ENCODE data around the gene FCMR. TPM values are rescaled to one million over a fixed set of nuclear protein-coding genes. Genes with fewer than 3 reads are reported as not detected.

The FCMR gene
- total and polyA plus RNA-seq, 2 donors (not counting 1 experiment from before 2014, with no cell fraction given), result 711 to 931 TPM

DNA sequence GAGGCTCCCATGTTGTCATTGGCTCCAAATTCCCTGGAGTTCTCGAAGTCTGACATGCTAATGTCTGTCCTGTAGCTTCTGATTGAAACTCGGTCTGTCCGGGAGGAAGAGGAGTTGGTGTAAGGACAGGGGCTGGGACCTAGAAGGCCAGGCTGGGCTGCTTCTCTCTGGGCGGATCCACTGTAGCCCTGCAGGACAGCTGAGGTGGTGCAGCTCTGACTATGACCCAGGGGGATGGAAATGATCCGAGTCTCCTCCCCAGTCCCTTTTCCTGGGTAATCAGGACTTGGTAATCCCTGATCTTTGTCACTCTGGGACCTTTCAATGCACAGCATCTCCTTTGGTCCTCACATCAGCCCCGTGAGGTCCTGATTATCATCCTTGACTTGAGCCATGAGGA, 10.0 kb upstream of the FCMR start:
- Mint-ChIP-seq H3K9me3 (ENCODE audit: insufficient read depth) (no peaks in the 10 kb centered on the region), H3K4me3 (peak overlapping the region; percentile 86), H3K27me3 (no peaks in the 10 kb centered on the region), H3K27ac (peak overlapping the region; percentile 99), H3K4me1 (peaks cover 60% of the 10 kb centered on the region)
- 94% methylated on average over 6 of the region's 6 CpGs for WGBS (ENCODE audit: insufficient coverage)
- Histone ChIP-seq H3K27me3 (replicated peaks in 1 of 4; ENCODE audit: control extremely low read depth in 1 of 4, control insufficient read depth in 3 of 4, insufficient read depth in 4 of 4, low read length in 3 of 4) (no peaks in the 10 kb centered on the region), H3K9ac (ENCODE audit: low read length) (no peak overlapping the region), H3K9me3 (ENCODE audit: control extremely low read depth in 1 of 3, control insufficient read depth in 2 of 3, insufficient read depth in 1 of 3, low read length in 2 of 3) (no peaks in the 10 kb centered on the region), H3K4me1 (ENCODE audit: control insufficient read depth in 2 of 2, insufficient read depth in 2 of 2, low read length in 2 of 2) (peaks cover 66 to 69% of the 10 kb centered on the region in 2 donors), H3K36me3 (replicated peaks in 1 of 2; ENCODE audit: control extremely low read depth in 1 of 2, control insufficient read depth in 1 of 2, extremely low read depth in 1 of 2, insufficient read depth in 2 of 2, low read length in 1 of 2) (no peaks in the 10 kb centered on the region), H4K20me1 (ENCODE audit: control insufficient read depth, insufficient read depth, low read length, poor library complexity, severe bottlenecking) (no peaks in the 10 kb centered on the region), H3K4me3 (ENCODE audit: control extremely low read depth in 1 of 5, extremely low read depth in 1 of 5, insufficient read depth in 1 of 5, low read depth in 2 of 5, low read length in 4 of 5) (no peak overlapping the region), H3K79me2 (ENCODE audit: control insufficient read depth, insufficient read depth, low read length) (peaks cover 63% of the 10 kb centered on the region), H3K27ac (ENCODE audit: low read length in 2 of 2) (peak overlapping the region; percentile 88 to 96), H3K4me2 (replicated peaks; ENCODE audit: low read depth, low read length, poor library complexity, severe bottlenecking) (peak overlapping the region; percentile 82), H2AFZ (ENCODE audit: insufficient read depth, low read depth, low read length, poor library complexity, severe bottlenecking) (no peak overlapping the region)
- DNase-seq (no peak), ATAC-seq (ENCODE audit: low read depth) (no peak)
- intact Hi-C loops (cut with micrococcal nuclease), result loop anchor here (2.0 to 5.0 kb wide), 4 partner anchors 34 to 123 kb away; partner anchors contain the start of gene IL24
- no peak for TF ChIP-seq EZH2 (IDR thresholded peaks at IDR 0.05; ENCODE audit: borderline replicate concordance, insufficient read depth, low read depth, low read length, poor library complexity, severe bottlenecking)
- TF ChIP-seq, protein P1, sequence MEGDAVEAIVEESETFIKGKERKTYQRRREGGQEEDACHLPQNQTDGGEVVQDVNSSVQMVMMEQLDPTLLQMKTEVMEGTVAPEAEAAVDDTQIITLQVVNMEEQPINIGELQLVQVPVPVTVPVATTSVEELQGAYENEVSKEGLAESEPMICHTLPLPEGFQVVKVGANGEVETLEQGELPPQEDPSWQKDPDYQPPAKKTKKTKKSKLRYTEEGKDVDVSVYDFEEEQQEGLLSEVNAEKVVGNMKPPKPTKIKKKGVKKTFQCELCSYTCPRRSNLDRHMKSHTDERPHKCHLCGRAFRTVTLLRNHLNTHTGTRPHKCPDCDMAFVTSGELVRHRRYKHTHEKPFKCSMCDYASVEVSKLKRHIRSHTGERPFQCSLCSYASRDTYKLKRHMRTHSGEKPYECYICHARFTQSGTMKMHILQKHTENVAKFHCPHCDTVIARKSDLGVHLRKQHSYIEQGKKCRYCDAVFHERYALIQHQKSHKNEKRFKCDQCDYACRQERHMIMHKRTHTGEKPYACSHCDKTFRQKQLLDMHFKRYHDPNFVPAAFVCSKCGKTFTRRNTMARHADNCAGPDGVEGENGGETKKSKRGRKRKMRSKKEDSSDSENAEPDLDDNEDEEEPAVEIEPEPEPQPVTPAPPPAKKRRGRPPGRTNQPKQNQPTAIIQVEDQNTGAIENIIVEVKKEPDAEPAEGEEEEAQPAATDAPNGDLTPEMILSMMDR (IDR thresholded peaks at IDR 0.05), result peak; percentile 23
- ChIA-PET CTCF (interaction anchor here (0.9 to 14.5 kb wide), 26 partner anchors 10 to 297 kb away, joined by 3 to 723 read pairs (median 5); partner anchors contain the start of genes DYRK3, FCMR, IL20 and PIGR), POLR2A (interaction anchor here (1.2 to 5.6 kb wide), 3 partner anchors 10 to 296 kb away, joined by 4 to 81 read pairs (median 69); partner anchors contain the start of genes DYRK3 and FCMR)

DNA sequence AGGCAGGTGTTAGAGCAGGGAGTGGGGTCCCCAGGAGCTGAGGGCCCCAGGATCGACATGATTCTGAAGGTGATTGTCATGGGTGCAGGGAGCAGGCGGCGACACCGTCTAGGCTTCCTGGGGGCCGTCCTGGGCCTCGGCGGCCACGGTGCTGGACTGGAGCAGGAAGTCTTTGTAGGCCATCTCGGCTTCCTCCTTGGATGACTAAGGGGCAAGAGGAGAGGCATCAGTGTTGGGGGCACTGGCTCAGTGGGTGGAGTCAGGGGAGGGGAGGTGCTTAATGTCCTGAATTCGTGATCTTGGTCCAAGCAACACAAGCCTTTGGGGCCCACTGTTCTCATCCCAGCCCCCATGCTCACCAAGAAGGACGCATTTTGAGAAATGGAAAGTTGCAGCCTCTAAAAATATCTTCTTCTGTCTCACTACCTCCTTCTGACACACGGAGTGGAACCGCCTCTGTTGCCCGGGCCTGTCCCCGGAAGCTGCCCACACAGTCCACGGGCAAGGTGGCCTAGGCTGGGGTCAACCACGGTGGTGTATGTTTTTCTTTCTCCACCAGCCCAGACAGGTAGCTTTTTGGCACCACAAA, 8.6 kb upstream of the FCMR start:
- peak overlapping the region in 4 of 5 experiments; percentile 19 to 54 (median 29) for H3K4me3 ChIP-seq (ENCODE audit: control extremely low read depth in 1 of 5, extremely low read depth in 1 of 5, insufficient read depth in 1 of 5, low read depth in 2 of 5, low read length in 4 of 5)
- WGBS (ENCODE audit: insufficient coverage), result 1% methylated on average over 14 of the region's 17 CpGs
- Mint-ChIP-seq H3K27me3 (no peaks in the 10 kb centered on the region), H3K9me3 (ENCODE audit: insufficient read depth) (no peaks in the 10 kb centered on the region), H3K27ac (peak overlapping the region; percentile 99), H3K4me1 (peaks cover 68% of the 10 kb centered on the region), H3K4me3 (peak overlapping the region; percentile 86)
- ChIA-PET CTCF (interaction anchor here (0.6 to 14.5 kb wide), 15 partner anchors 12 to 323 kb away, joined by 3 to 723 read pairs (median 20); partner anchors contain the start of genes DYRK3, FCMR and PIGR), POLR2A (interaction anchor here (0.8 to 5.6 kb wide), 5 partner anchors 9 to 295 kb away, joined by 3 to 81 read pairs (median 4); partner anchors contain the start of genes DYRK3 and FCMR)
- TF ChIP-seq, protein P1 (IDR thresholded peaks at IDR 0.05), result no peak
- no peak for TF ChIP-seq EZH2 (IDR thresholded peaks at IDR 0.05; ENCODE audit: borderline replicate concordance, insufficient read depth, low read depth, low read length, poor library complexity, severe bottlenecking)
- no peaks in the 10 kb centered on the region for H3K27me3 ChIP-seq (replicated peaks in 1 of 4; ENCODE audit: control extremely low read depth in 1 of 4, control insufficient read depth in 3 of 4, insufficient read depth in 4 of 4, low read length in 3 of 4)
- peak overlapping the region; percentile 88 to 96 for H3K27ac ChIP-seq (ENCODE audit: low read length in 2 of 2)
- peak overlapping the region; percentile 54 for H3K9ac ChIP-seq (ENCODE audit: low read length)
- ATAC-seq (ENCODE audit: low read depth) (peak; percentile 78), DNase-seq (peak; percentile 79)
- H3K4me1 ChIP-seq (ENCODE audit: control insufficient read depth in 2 of 2, insufficient read depth in 2 of 2, low read length in 2 of 2), result peaks cover 80 to 83% of the 10 kb centered on the region in 2 donors
- intact Hi-C loops (cut with micrococcal nuclease), result loop anchor here (1.0 to 5.0 kb wide), 3 partner anchors 8 to 52 kb away; partner anchors contain the start of gene IL24
- H3K36me3 ChIP-seq (replicated peaks in 1 of 2; ENCODE audit: control extremely low read depth in 1 of 2, control insufficient read depth in 1 of 2, extremely low read depth in 1 of 2, insufficient read depth in 2 of 2, low read length in 1 of 2), result no peaks in the 10 kb centered on the region
- H3K79me2 ChIP-seq (ENCODE audit: control insufficient read depth, insufficient read depth, low read length), result peaks cover 75% of the 10 kb centered on the region
- no peaks in the 10 kb centered on the region for H3K9me3 ChIP-seq (ENCODE audit: control extremely low read depth in 1 of 3, control insufficient read depth in 2 of 3, insufficient read depth in 1 of 3, low read length in 2 of 3)
- peak overlapping the region; percentile 82 for H3K4me2 ChIP-seq (replicated peaks; ENCODE audit: low read depth, low read length, poor library complexity, severe bottlenecking)
- H2AFZ ChIP-seq (ENCODE audit: insufficient read depth, low read depth, low read length, poor library complexity, severe bottlenecking), result peak overlapping the region; percentile 57
- H4K20me1 ChIP-seq (ENCODE audit: control insufficient read depth, insufficient read depth, low read length, poor library complexity, severe bottlenecking), result no peaks in the 10 kb centered on the region

Data from B cell (primary cell).